Suprapubic skin (tissue), 4 donors: ENCODE results near the gene TAS1R1.

Experiments used
- EP300 ChIP-seq: sonication (generic); formaldehyde crosslinking; IDR thresholded peaks from one replicate; pipeline ENCODE4 v1.6.1; 2017; ENCODE audit warnings: antibody characterized with exemption
- POLR2A ChIP-seq, 2 donors: fragments of 450-650 bp; IDR thresholded peaks; one replicate each; pipeline ENCODE4 v1.6.1; 2017; ENCODE audit warnings: antibody characterized with exemption in 2 of 2, mild to moderate bottlenecking in 2 of 2, moderate library complexity in 2 of 2
- POLR2AphosphoS5 ChIP-seq, 3 donors: sonication (generic); formaldehyde crosslinking; IDR thresholded peaks; one replicate each; pipeline ENCODE4 v1.6.1; 2017; ENCODE audit warnings: antibody characterized with exemption in 3 of 3
- TF ChIP-seq, protein P1 (sequence below), 2 donors: fragments of 200-600 bp in 1 of 2; fragments of 450-650 bp in 1 of 2; sonication (generic) in 1 of 2; IDR thresholded peaks; one replicate each; pipeline ENCODE4 v1.5.1; 2016 to 2019; ENCODE audit warnings: antibody characterized with exemption in 2 of 2, mild to moderate bottlenecking in 1 of 2, moderate library complexity in 1 of 2

DNA sequence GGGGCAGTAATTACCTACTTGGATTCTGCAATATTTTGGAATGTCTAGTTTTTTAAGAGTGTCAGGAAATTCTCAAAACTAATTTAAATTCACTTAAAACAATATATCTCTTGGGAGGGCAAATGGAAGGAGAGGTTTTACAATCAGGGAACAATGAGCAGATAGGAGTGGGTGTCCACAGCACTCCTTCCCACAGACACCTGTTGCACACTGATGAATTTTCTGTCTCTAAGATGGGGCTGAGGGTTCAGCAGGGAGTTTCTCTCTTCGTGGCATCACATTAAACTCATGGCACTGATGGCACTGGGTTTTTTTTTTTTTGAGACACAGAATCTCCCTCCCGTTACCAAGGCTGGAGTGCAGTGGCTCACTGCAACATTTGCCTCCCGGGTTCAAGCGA lies 63.9 kb downstream of the TAS1R1 start:
- TF ChIP-seq POLR2AphosphoS5 (IDR thresholded peaks at IDR 0.05) = no peak
- TF ChIP-seq, protein P1, sequence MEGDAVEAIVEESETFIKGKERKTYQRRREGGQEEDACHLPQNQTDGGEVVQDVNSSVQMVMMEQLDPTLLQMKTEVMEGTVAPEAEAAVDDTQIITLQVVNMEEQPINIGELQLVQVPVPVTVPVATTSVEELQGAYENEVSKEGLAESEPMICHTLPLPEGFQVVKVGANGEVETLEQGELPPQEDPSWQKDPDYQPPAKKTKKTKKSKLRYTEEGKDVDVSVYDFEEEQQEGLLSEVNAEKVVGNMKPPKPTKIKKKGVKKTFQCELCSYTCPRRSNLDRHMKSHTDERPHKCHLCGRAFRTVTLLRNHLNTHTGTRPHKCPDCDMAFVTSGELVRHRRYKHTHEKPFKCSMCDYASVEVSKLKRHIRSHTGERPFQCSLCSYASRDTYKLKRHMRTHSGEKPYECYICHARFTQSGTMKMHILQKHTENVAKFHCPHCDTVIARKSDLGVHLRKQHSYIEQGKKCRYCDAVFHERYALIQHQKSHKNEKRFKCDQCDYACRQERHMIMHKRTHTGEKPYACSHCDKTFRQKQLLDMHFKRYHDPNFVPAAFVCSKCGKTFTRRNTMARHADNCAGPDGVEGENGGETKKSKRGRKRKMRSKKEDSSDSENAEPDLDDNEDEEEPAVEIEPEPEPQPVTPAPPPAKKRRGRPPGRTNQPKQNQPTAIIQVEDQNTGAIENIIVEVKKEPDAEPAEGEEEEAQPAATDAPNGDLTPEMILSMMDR (IDR thresholded peaks at IDR 0.05) = no peak
- TF ChIP-seq EP300 = no peak
- no peak for TF ChIP-seq POLR2A (IDR thresholded peaks at IDR 0.05)
